ENCODE measurements around the gene YES1.
A peak's percentile ranks its signal among the peaks of the same experiment; 100 is the strongest.

Gene YES1

GRCh38 chr18:811892-812375, at the start of gene YES1:
Gene YES1 (minus strand): TSS chr18:812242. CDS start chr18:756827, 55,415 bp downstream.
- no peak for DNase-seq

- DNase-seq = no peak
Observed at GRCh38 chr18:857986-858385, 45.9 kb upstream of the YES1 start.

GRCh38 chr18:853471-853870, 41.4 kb upstream of the YES1 start:
- DNase-seq = no peak

- DNase-seq = no peak
Observed at GRCh38 chr18:850960-851359, 38.9 kb upstream of the YES1 start.

- DNase-seq = no peak
Observed at GRCh38 chr18:849021-849420, 37.0 kb upstream of the YES1 start.

GRCh38 chr18:848062-848861, 36.2 kb upstream of the YES1 start:
- no peak for DNase-seq

- no peak for DNase-seq
Observed at GRCh38 chr18:845152-845819, 33.2 kb upstream of the YES1 start.

- DNase-seq = no peak
Observed at GRCh38 chr18:841647-842370, 29.8 kb upstream of the YES1 start.

- DNase-seq = no peak
Observed at GRCh38 chr18:840516-840915, 28.5 kb upstream of the YES1 start.

GRCh38 chr18:840023-840408, 28.0 kb upstream of the YES1 start:
- no peak for DNase-seq

- DNase-seq = peak; percentile 88
Observed at GRCh38 chr18:839224-840022, 27.4 kb upstream of the YES1 start.

- DNase-seq = no peak
Observed at GRCh38 chr18:837922-838321, 25.9 kb upstream of the YES1 start.

- no peak for DNase-seq
Observed at GRCh38 chr18:834082-834720, 22.2 kb upstream of the YES1 start.

- DNase-seq = peak; percentile 48
Observed at GRCh38 chr18:833197-833596, 21.2 kb upstream of the YES1 start.

GRCh38 chr18:832085-832681, 20.1 kb upstream of the YES1 start:
- peak; percentile 55 for DNase-seq

GRCh38 chr18:830315-830901, 18.4 kb upstream of the YES1 start:
- DNase-seq = peak; percentile 31

- no peak for DNase-seq
Observed at GRCh38 chr18:829432-829831, 17.4 kb upstream of the YES1 start.

- no peak for DNase-seq
Observed at GRCh38 chr18:827093-827677, 15.1 kb upstream of the YES1 start.

GRCh38 chr18:825891-826585, 14.0 kb upstream of the YES1 start:
- DNase-seq = no peak

GRCh38 chr18:824179-824578, 12.1 kb upstream of the YES1 start:
- DNase-seq = no peak

All from NCI-H82 (cell line).